Uterus (tissue), 4 donors: Measurements from ENCODE around the gene PIK3R6. TPM values are rescaled to one million over a fixed set of nuclear protein-coding genes. Genes with fewer than 3 reads are reported as not detected.
"Not testable (repeated sequence)": the region's sequence is repeated elsewhere in the genome, so short reads cannot be mapped to it uniquely, and the experiment has no call there.

ENCODE experiments used
- DNase-seq, 2 donors: peaks; one replicate each; pipeline ENCODE4 v3.0.0-alpha.2; 2019 to 2020
- H3K27ac ChIP-seq, 2 donors: fragments of 200-600 bp; sonication (generic); 1 replicate in 1 of 2; 2 replicates in 1 of 2; pipeline ENCODE4 v1.5.1; 2016 to 2018
- H3K27me3 ChIP-seq, 2 donors: fragments of 200-600 bp; sonication (generic); one replicate each; pipeline ENCODE4 v1.5.1; 2018 to 2019; ENCODE audit warnings: control low read depth in 1 of 2
- H3K36me3 ChIP-seq, 2 donors: fragments of 200-600 bp; sonication (generic); one replicate each; pipeline ENCODE4 v1.5.1; 2019; ENCODE audit warnings: control low read depth in 1 of 2
- H3K4me1 ChIP-seq, 2 donors: fragments of 200-600 bp; sonication (generic); one replicate each; pipeline ENCODE4 v1.5.1; 2018 to 2019; ENCODE audit warnings: control low read depth in 1 of 2
- H3K4me3 ChIP-seq, 2 donors: fragments of 200-600 bp; sonication (generic); 1 replicate in 1 of 2; 2 replicates in 1 of 2; pipeline ENCODE4 v1.5.1; 2018 to 2019; ENCODE audit warnings: mild to moderate bottlenecking in 1 of 2
- H3K9me3 ChIP-seq, 2 donors: fragments of 200-600 bp; sonication (generic); one replicate each; pipeline ENCODE4 v1.5.1; 2019; ENCODE audit warnings: control low read depth in 1 of 2
- POLR2A ChIP-seq, 2 donors: fragments of 450-650 bp; IDR thresholded peaks; one replicate each; pipeline ENCODE4 v1.6.1; 2016; ENCODE audit warnings: antibody characterized with exemption in 2 of 2, mild to moderate bottlenecking in 1 of 2, moderate library complexity in 1 of 2
- intact Hi-C: fragments of 100-400 bp; cut with DNase I; formaldehyde crosslinking; loops from one replicate; pipeline ENCODE4 v1.15.1; 2023; ENCODE audit warnings: low total_unique reads
- total RNA-seq, 4 donors: library from RNA; depleted of rRNA in 3 of 4; stranded (reverse); fragments of >200 nt in 3 of 4; gene quantifications; one replicate each; pipeline versions ENCODE4 v1.1.0 to v1.2.4, GENCODE V29; 2014 to 2023
- TF ChIP-seq, protein P1 (sequence below), 4 experiments: fragments of 200-600 bp in 2 of 4; fragments of 450-650 bp in 2 of 4; sonication (generic) in 2 of 4; IDR thresholded peaks; one replicate each; pipeline ENCODE4 v1.5.1; 2016 to 2019; ENCODE audit warnings: antibody characterized with exemption in 4 of 4, mild to moderate bottlenecking in 2 of 4, moderate library complexity in 1 of 4
- donor health status: DM: yes; HTN: yes; CAD: no.

Gene PIK3R6
- total RNA-seq, 4 donors from 2014 or later: 0.34 to 24.6 (median 1.1) TPM; not detected in 1

- H3K36me3 ChIP-seq: no peaks in the 10 kb centered on the region
- DNase-seq: no peak
- H3K9me3 ChIP-seq: no peaks in the 10 kb centered on the region
- TF ChIP-seq, protein P1, sequence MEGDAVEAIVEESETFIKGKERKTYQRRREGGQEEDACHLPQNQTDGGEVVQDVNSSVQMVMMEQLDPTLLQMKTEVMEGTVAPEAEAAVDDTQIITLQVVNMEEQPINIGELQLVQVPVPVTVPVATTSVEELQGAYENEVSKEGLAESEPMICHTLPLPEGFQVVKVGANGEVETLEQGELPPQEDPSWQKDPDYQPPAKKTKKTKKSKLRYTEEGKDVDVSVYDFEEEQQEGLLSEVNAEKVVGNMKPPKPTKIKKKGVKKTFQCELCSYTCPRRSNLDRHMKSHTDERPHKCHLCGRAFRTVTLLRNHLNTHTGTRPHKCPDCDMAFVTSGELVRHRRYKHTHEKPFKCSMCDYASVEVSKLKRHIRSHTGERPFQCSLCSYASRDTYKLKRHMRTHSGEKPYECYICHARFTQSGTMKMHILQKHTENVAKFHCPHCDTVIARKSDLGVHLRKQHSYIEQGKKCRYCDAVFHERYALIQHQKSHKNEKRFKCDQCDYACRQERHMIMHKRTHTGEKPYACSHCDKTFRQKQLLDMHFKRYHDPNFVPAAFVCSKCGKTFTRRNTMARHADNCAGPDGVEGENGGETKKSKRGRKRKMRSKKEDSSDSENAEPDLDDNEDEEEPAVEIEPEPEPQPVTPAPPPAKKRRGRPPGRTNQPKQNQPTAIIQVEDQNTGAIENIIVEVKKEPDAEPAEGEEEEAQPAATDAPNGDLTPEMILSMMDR (IDR thresholded peaks at IDR 0.05): no peak
- no peak for TF ChIP-seq POLR2A (IDR thresholded peaks at IDR 0.05)
- no peak overlapping the region for H3K27ac ChIP-seq
- no peaks in the 10 kb centered on the region for H3K27me3 ChIP-seq
- intact Hi-C loops: no loop called here
- H3K4me3 ChIP-seq: no peak overlapping the region
- H3K4me1 ChIP-seq: no peaks in the 10 kb centered on the region
Measured at GRCh38 chr17:8859804-8860430, 7.6 kb downstream of the PIK3R6 start.

DNA sequence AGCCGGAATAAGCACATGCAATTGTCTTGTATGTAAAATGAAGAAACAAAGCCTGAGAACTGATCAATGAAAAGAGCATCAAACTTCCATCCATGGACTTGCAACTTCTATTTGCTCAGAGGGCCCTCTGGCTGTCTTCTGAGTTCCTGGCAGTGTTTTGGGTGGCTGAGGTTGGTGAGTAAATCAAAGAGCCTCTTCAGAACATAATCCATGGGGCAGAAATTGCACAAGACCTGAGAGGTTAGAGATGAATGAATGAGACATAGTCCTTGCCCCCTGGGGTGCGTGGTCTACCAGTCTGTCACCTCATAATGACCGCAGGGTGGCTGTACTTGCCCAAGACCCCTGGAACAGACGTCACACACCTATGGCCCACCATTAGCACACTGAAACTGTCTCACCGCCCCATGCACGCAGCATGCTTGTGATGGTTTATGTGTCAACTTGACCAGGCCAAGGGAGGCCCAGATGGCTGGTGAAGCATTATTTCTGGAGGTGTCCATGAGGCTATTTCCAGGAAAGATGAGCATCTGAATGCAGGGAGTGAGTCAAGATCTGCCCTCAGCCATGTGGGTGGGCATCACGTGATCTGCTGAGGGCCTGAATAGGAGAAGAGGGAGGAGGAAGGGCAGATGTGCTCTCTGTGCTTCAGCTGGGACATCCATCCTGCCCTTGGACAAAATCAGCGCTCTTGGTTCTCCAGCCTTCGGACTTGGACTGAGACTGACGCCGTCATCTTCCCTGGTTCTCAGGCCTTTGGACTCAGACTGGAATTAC lies 8.3 kb downstream of the PIK3R6 start:
- Histone ChIP-seq H3K36me3 (no peaks in the 10 kb centered on the region), H3K27me3 (no peaks in the 10 kb centered on the region), H3K27ac (no peak overlapping the region), H3K4me3 (no peak overlapping the region), H3K9me3 (no peaks in the 10 kb centered on the region), H3K4me1 (no peaks in the 10 kb centered on the region)
- TF ChIP-seq, protein P1 (IDR thresholded peaks at IDR 0.05): no peak
- no peak for TF ChIP-seq POLR2A (IDR thresholded peaks at IDR 0.05)
- DNase-seq: no peak
- intact Hi-C loops: no loop called here

- Histone ChIP-seq H3K27me3 (no peaks in the 10 kb centered on the region), H3K9me3 (no peaks in the 10 kb centered on the region), H3K36me3 (no peaks in the 10 kb centered on the region), H3K27ac (no peak overlapping the region), H3K4me1 (no peaks in the 10 kb centered on the region), H3K4me3 (no peak overlapping the region)
- TF ChIP-seq, protein P1 (IDR thresholded peaks at IDR 0.05): no peak
- no peak for TF ChIP-seq POLR2A (IDR thresholded peaks at IDR 0.05)
- DNase-seq: no peak
- intact Hi-C loops: no loop called here
Measured at GRCh38 chr17:8857919-8858318, 9.6 kb downstream of the PIK3R6 start.

DNA sequence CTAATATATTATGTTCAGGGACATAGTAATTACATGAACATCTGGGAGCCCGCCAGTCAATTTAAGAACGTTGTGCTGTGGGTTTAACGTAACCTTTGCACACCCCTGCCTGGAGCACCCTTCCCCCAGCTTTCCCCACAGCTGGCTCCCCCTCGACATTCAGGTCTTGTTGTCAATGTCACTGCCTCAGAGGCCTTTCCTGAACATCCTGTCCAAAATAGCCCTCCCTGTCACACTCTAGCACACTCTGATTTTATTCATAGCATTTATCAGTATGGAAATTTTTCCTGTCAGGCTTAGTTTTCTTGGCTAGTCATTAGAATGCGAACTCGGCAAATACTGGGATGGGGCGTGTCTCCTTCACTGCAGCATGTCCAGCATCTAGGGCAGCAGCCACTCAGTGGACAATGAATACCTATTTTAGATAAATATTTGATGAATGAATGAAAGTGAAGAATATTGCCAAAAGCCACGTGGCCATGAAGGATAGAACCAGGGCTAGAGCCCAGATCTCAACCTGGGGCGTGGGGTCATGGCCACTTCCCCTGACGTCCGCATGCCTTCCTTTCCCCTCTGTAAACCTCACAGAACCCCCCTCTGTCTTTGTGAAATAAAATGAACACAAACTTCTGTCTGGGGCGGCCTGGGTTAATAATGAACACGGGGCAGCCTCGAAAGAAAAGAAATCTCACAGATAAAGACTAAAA lies 10.5 kb downstream of the PIK3R6 start:
- Histone ChIP-seq H3K4me1 (no peaks in the 10 kb centered on the region), H3K9me3 (no peaks in the 10 kb centered on the region), H3K27me3 (no peaks in the 10 kb centered on the region), H3K27ac (no peak overlapping the region), H3K36me3 (no peaks in the 10 kb centered on the region), H3K4me3 (no peak overlapping the region)
- DNase-seq: no peak
- no peak for TF ChIP-seq POLR2A (IDR thresholded peaks at IDR 0.05)
- TF ChIP-seq, protein P1 (IDR thresholded peaks at IDR 0.05): no peak
- intact Hi-C loops: no loop called here

- intact Hi-C loops, DNase-seq, H3K36me3 ChIP-seq, H3K27me3 ChIP-seq, H3K4me3 ChIP-seq, H3K27ac ChIP-seq, H3K9me3 ChIP-seq, H3K4me1 ChIP-seq: not testable (repeated sequence)
Measured at GRCh38 chr17:8856205-8856603, 11.3 kb downstream of the PIK3R6 start.
